H1 (cell line): Measurements from ENCODE around the gene IGF2R. TPM values are rescaled to one million over a fixed set of nuclear protein-coding genes. Genes with fewer than 3 reads are reported as not detected.

Experiments used
- CTCF ChIA-PET: fragments of 300-600 bp; sonication (Branson Sonifier 250); formaldehyde crosslinking; loops from one replicate; lab custom pipeline; 2021; ENCODE audit not compliant: partially characterized antibody; lab: Charles Lee
- POLR2A ChIA-PET: fragments of 300-600 bp; sonication (Branson Sonifier 250); formaldehyde crosslinking; loops from one replicate; lab custom pipeline; 2021; ENCODE audit warnings: inconsistent platforms; ENCODE audit not compliant: partially characterized antibody; lab: Charles Lee
- DNase-seq, 2 experiments: peaks; one replicate each; pipeline versions ENCODE4 v3.0.0 to v3.0.0-alpha.2; 2010 to 2022; ENCODE audit warnings: low spot score in 2 of 2, low read depth in 1 of 2, mixed read lengths in 1 of 2
- FAIRE-seq: peaks from 2 replicates; lab custom pipeline; 2011; peaks lifted over from hg19 to GRCh38; lab: Jason Lieb, UNC
- H2AFZ ChIP-seq: 2 replicates; pipeline ENCODE4 v1.8.1; 2012; ENCODE audit warnings: low read length, inconsistent platforms
- H2AK5ac ChIP-seq: 2 replicates; pipeline ENCODE4 v1.6.1; 2013; ENCODE audit warnings: low read depth, low read length
- H2BK120ac ChIP-seq: replicated peaks from 2 replicates; pipeline ENCODE3; 2013; ENCODE audit warnings: low read depth, low read length, inconsistent platforms
- H2BK12ac ChIP-seq: 2 replicates; pipeline ENCODE4 v1.6.1; 2013; ENCODE audit warnings: low read depth, low read length
- H2BK15ac ChIP-seq: 2 replicates; pipeline ENCODE4 v1.6.1; 2013; ENCODE audit warnings: low read length
- H2BK20ac ChIP-seq: 2 replicates; pipeline ENCODE4 v1.6.1; 2013; ENCODE audit warnings: low read length
- H2BK5ac ChIP-seq: 2 replicates; pipeline ENCODE4 v1.6.1; 2013; ENCODE audit warnings: low read depth, low read length
- H3K14ac ChIP-seq: 2 replicates; pipeline ENCODE4 v1.6.1; 2013; ENCODE audit warnings: inconsistent platforms; ENCODE audit not compliant: insufficient read length
- H3K18ac ChIP-seq: 2 replicates; pipeline ENCODE4 v1.6.1; 2013; ENCODE audit warnings: low read length; ENCODE audit errors: extremely low read depth
- H3K23ac ChIP-seq: 2 replicates; pipeline ENCODE4 v1.6.1; 2013; ENCODE audit warnings: inconsistent platforms; ENCODE audit not compliant: insufficient read length
- H3K23me2 ChIP-seq: 2 replicates; pipeline ENCODE4 v1.6.1; 2013; ENCODE audit warnings: low read depth, low read length
- H3K27ac ChIP-seq: 2 replicates; pipeline ENCODE4 v1.6.1; 2011; ENCODE audit warnings: low read depth, low read length, inconsistent platforms
- H3K27me3 ChIP-seq, 4 experiments: replicated peaks in 1 of 4; 1 replicate in 1 of 4; 2 replicates in 3 of 4; pipeline versions ENCODE4 v1.6.1 to v1.8.1; 2011 to 2013; ENCODE audit warnings: low read length in 3 of 4, mild to moderate bottlenecking in 3 of 4, inconsistent platforms in 2 of 4, mixed read lengths in 2 of 4, moderate library complexity in 1 of 4; ENCODE audit not compliant: control insufficient read depth in 3 of 4, insufficient read depth in 3 of 4; ENCODE audit errors: extremely low read depth in 1 of 4
- H3K36me3 ChIP-seq, 4 experiments: 2 replicates each; pipeline versions ENCODE4 v1.6.1 to v1.8.1; 2011 to 2013; ENCODE audit warnings: mild to moderate bottlenecking in 4 of 4, low read length in 3 of 4, moderate library complexity in 2 of 4, control low read depth in 1 of 4, inconsistent platforms in 1 of 4; ENCODE audit not compliant: insufficient read depth in 4 of 4, control insufficient read depth in 2 of 4
- H3K4ac ChIP-seq: replicated peaks from 2 replicates; pipeline ENCODE3; 2013; ENCODE audit warnings: low read length, low read depth, mixed read lengths, inconsistent platforms; ENCODE audit not compliant: insufficient read length
- H3K4me1 ChIP-seq, 4 experiments: replicated peaks in 1 of 4; 1 replicate in 1 of 4; 2 replicates in 3 of 4; pipeline versions ENCODE4 v1.6.1 to v1.8.1; 2011 to 2013; ENCODE audit warnings: low read length in 3 of 4, inconsistent platforms in 2 of 4, mixed read lengths in 1 of 4; ENCODE audit not compliant: insufficient read depth in 4 of 4, control insufficient read depth in 3 of 4
- H3K4me2 ChIP-seq, 2 experiments: 2 replicates each; pipeline versions ENCODE4 v1.6.1 to v1.8.1; 2011 to 2013; ENCODE audit warnings: low read depth in 2 of 2, low read length in 2 of 2, control low read depth in 1 of 2, inconsistent platforms in 1 of 2, mild to moderate bottlenecking in 1 of 2; ENCODE audit not compliant: insufficient read depth in 1 of 2
- H3K4me3 ChIP-seq, 4 experiments: fragments of 200-600, 300-600 bp in 1 of 4; sonication (generic), shearing (Covaris generic), sonication (Bioruptor Twin) in 1 of 4; 2 replicates each; pipeline versions ENCODE4 v1.5.1 to v1.8.1; 2011 to 2016; ENCODE audit warnings: low read length in 4 of 4, low read depth in 3 of 4, control low read depth in 2 of 4, inconsistent platforms in 2 of 4, mild to moderate bottlenecking in 2 of 4, mixed read lengths in 1 of 4, moderate library complexity in 1 of 4; ENCODE audit not compliant: insufficient read depth in 2 of 4; ENCODE audit errors: extremely low read depth in 1 of 4
- H3K56ac ChIP-seq: replicated peaks from 2 replicates; pipeline ENCODE3; 2013; ENCODE audit warnings: low read depth, mild to moderate bottlenecking, mixed read lengths, low read length, inconsistent platforms; ENCODE audit not compliant: insufficient read length
- H3K79me1 ChIP-seq: 2 replicates; pipeline ENCODE4 v1.6.1; 2013; ENCODE audit warnings: low read depth, low read length, control low read depth
- H3K79me2 ChIP-seq, 2 experiments: 2 replicates each; pipeline versions ENCODE4 v1.6.1 to v1.8.1; 2012 to 2013; ENCODE audit warnings: low read length in 2 of 2, mild to moderate bottlenecking in 2 of 2, inconsistent platforms in 1 of 2; ENCODE audit not compliant: insufficient read depth in 2 of 2, control insufficient read depth in 1 of 2
- H3K9ac ChIP-seq, 4 experiments: replicated peaks in 1 of 4; 1 replicate in 1 of 4; 2 replicates in 3 of 4; pipeline versions ENCODE4 v1.6.1 to v1.8.1; 2011 to 2013; ENCODE audit warnings: low read depth in 3 of 4, low read length in 3 of 4, control low read depth in 2 of 4, mild to moderate bottlenecking in 2 of 4, moderate library complexity in 2 of 4, inconsistent platforms in 1 of 4; ENCODE audit errors: extremely low read depth in 1 of 4
- H3K9me3 ChIP-seq, 2 experiments: 2 replicates each; pipeline versions ENCODE4 v1.6.1 to v1.8.1; 2012 to 2013; ENCODE audit warnings: mild to moderate bottlenecking in 2 of 2, moderate library complexity in 2 of 2, control low read depth in 1 of 2, inconsistent platforms in 1 of 2, low read depth in 1 of 2, low read length in 1 of 2, mixed read lengths in 1 of 2; ENCODE audit not compliant: insufficient read depth in 2 of 2
- H4K20me1 ChIP-seq, 2 experiments: replicated peaks in 1 of 2; 2 replicates each; pipeline versions ENCODE3 to v1.8.1; 2011 to 2013; ENCODE audit warnings: inconsistent platforms in 2 of 2, low read length in 2 of 2, mild to moderate bottlenecking in 1 of 2; ENCODE audit not compliant: insufficient read depth in 2 of 2, control insufficient read depth in 1 of 2
- H4K5ac ChIP-seq: 2 replicates; pipeline ENCODE4 v1.6.1; 2013; ENCODE audit warnings: low read length, low read depth, mixed read lengths, inconsistent platforms; ENCODE audit not compliant: insufficient read length
- H4K8ac ChIP-seq: 2 replicates; pipeline ENCODE4 v1.8.0; 2013; ENCODE audit warnings: mild to moderate bottlenecking, moderate library complexity, low read length, inconsistent platforms; ENCODE audit not compliant: insufficient read depth; ENCODE audit errors: extremely low read depth
- H4K91ac ChIP-seq: replicated peaks from 2 replicates; pipeline ENCODE3; 2013; ENCODE audit warnings: low read length, mixed read lengths, inconsistent platforms; ENCODE audit not compliant: insufficient read length
- CHD2 ChIP-seq: IDR thresholded peaks from 2 replicates; pipeline ENCODE4 v1.6.1; 2012; ENCODE audit warnings: low read length, improper control_type of control experiment
- CREB1 ChIP-seq: IDR thresholded peaks from 2 replicates; pipeline ENCODE4 v1.6.1; 2012; ENCODE audit warnings: inconsistent platforms
- PHF8 ChIP-seq: fragments of 200-600 bp; sonication (generic); conservative IDR thresholded peaks from 2 replicates; pipeline ENCODE4 v1.7.1; 2012; ENCODE audit warnings: low read depth, mild to moderate bottlenecking, inconsistent platforms, low read length, moderate library complexity
- WGBS, 2 experiments: shearing (Covaris generic) in 1 of 2; methylation state at CpG; one replicate each; pipeline versions ENCODE4 v1.1.6 to v1.1.7; 2013 to 2015; ENCODE audit warnings: low lambda C conversion rate in 2 of 2, mixed read lengths in 2 of 2, inconsistent platforms in 1 of 2, low coverage in 1 of 2, missing lambda C conversion rate in 1 of 2; ENCODE audit not compliant: insufficient replicate concordance in 2 of 2, insufficient coverage in 1 of 2, insufficient read length in 1 of 2; ENCODE audit errors: extremely low coverage in 1 of 2, missing lambda C conversion rate in 1 of 2; 5-methylcytosine and 5-hydroxymethylcytosine counted together
- polyA plus RNA-seq, 7 experiments: library from polyadenylated mRNA; depleted of rRNA in 3 of 7; stranded (reverse) in 5 of 7; unstranded in 2 of 7; fragments of >200 nt in 5 of 7; fragments of 200-250 nt in 2 of 7; gene quantifications; 1 replicate in 5 of 7; 2 replicates in 1 of 7; 4 replicates in 1 of 7; pipeline versions ENCODE4 v1.2.1 to v1.2.3, GENCODE V29; 2011 to 2013; ENCODE audit warnings: missing spikeins in 2 of 7, mixed read lengths in 2 of 7
- total RNA-seq: library from RNA; stranded (reverse); fragmentation: NEBNext Ultra II Directional; extraction: Animal tissue kit (Norgen Biotek cat#: 25700); gene quantifications from 2 replicates; pipeline ENCODE4 v1.2.1, GENCODE V29; 2021

The IGF2R gene
- total and polyA plus RNA-seq, 2 of the 8 experiments (the other 6 are each of a cell fraction or from before 2014, with no cell fraction given) = 20.6 to 74.1 TPM

- Histone ChIP-seq H3K79me2 (peaks cover 27 to 98% of the 10 kb centered on the region in 2 experiments), H4K5ac (no peak overlapping the region), H4K91ac (no peak overlapping the region), H4K8ac (no peak overlapping the region), H4K20me1 (peaks cover 23 to 37% of the 10 kb centered on the region in 2 experiments), H3K4me1 (peaks cover 4 to 16% (median 13%) of the 10 kb centered on the region in 4 experiments), H3K23ac (no peak overlapping the region), H2BK20ac (no peak overlapping the region), H3K4ac (no peak overlapping the region), H3K27me3 (no peaks in the 10 kb centered on the region), H2BK12ac (no peak overlapping the region), H3K79me1 (peaks cover 23% of the 10 kb centered on the region), H3K4me2 (no peak overlapping the region), H3K23me2 (peaks cover 3% of the 10 kb centered on the region; the same call in 1 of the 2 replicates), H2BK15ac (no peak overlapping the region), H3K9me3 (no peaks in the 10 kb centered on the region), H3K9ac (no peak overlapping the region), H3K36me3 (no peaks in the 10 kb centered on the region), H2AFZ (no peak overlapping the region), H3K4me3 (no peak overlapping the region), H2AK5ac (no peak overlapping the region), H2BK120ac (no peak overlapping the region), H3K14ac (no peak overlapping the region), H3K27ac (no peak overlapping the region), H2BK5ac (no peak overlapping the region), H3K18ac (no peak overlapping the region), H3K56ac (no peak overlapping the region)
- ChIA-PET CTCF (interaction anchor here (1.3 kb wide), 1 partner anchor 121 kb away, joined by 3 read pairs; no protein-coding TSS in a partner anchor), POLR2A (no interaction called here)
- TF ChIP-seq CREB1 = no peak
- TF ChIP-seq CHD2 = no peak
- no peak for TF ChIP-seq PHF8
- 81% methylated on average over 11 of the region's 11 CpGs; no CpG with 5 or more reads in 1 of the 2 experiments for WGBS, 2 experiments
- DNase-seq (no peak), FAIRE-seq (no peak)
Observed at GRCh38 chr6:159984268-159984786, 15.4 kb downstream of the IGF2R start.
